GM18502 (cell line): Measurements from ENCODE around the gene CRLF1.

ENCODE experiments used
- ATAC-seq: cut with Tn5 transposase; IDR thresholded peaks from one replicate; pipeline ENCODE4 v1.9.1; 2021; ENCODE audit warnings: mild to moderate bottlenecking; ENCODE audit not compliant: unreplicated experiment, poor library complexity

The CRLF1 gene

GRCh38 chr19:18636969-18637629, 30.5 kb upstream of the CRLF1 start, which contains the start of gene KLHL26:
Gene KLHL26 (plus strand): TSS chr19:18637028. CDS start chr19:18637055, 27 bp downstream.
- no peak for ATAC-seq

GRCh38 chr19:18636183-18636968, 29.8 kb upstream of the CRLF1 start:
- peak; percentile 88 for ATAC-seq

- ATAC-seq = no peak
These were observed 29.2 kb upstream of the CRLF1 start for GRCh38 chr19:18635831-18636182.

GRCh38 chr19:18634612-18635297, 28.2 kb upstream of the CRLF1 start:
- no peak for ATAC-seq

GRCh38 chr19:18633321-18633720, 26.7 kb upstream of the CRLF1 start:
- no peak for ATAC-seq

- ATAC-seq = no peak
These were observed 22.8 kb upstream of the CRLF1 start for GRCh38 chr19:18629166-18630088.

GRCh38 chr19:18626906-18627305, 20.3 kb upstream of the CRLF1 start:
- no peak for ATAC-seq

- no peak for ATAC-seq
These were observed 14.3 kb upstream of the CRLF1 start for GRCh38 chr19:18620902-18621301.

GRCh38 chr19:18620311-18620710, 13.7 kb upstream of the CRLF1 start:
- no peak for ATAC-seq

- no peak for ATAC-seq
These were observed 11.6 kb upstream of the CRLF1 start for GRCh38 chr19:18618236-18618635.

GRCh38 chr19:18617562-18617961, 11.0 kb upstream of the CRLF1 start:
- no peak for ATAC-seq

GRCh38 chr19:18616023-18616422, 9.4 kb upstream of the CRLF1 start:
- ATAC-seq = no peak

- no peak for ATAC-seq
These were observed 7.1 kb upstream of the CRLF1 start for GRCh38 chr19:18613589-18614234.

- no peak for ATAC-seq
These were observed 6.4 kb upstream of the CRLF1 start, which contains the start of gene TMEM59L for GRCh38 chr19:18612772-18613588. Gene TMEM59L (plus strand): TSS chr19:18612870. CDS start chr19:18612959, 89 bp downstream.

- ATAC-seq = no peak
These were observed 5.6 kb upstream of the CRLF1 start for GRCh38 chr19:18612051-18612771.

GRCh38 chr19:18611327-18612050, 4.9 kb upstream of the CRLF1 start:
- ATAC-seq = no peak

- ATAC-seq = no peak
These were observed 4.1 kb upstream of the CRLF1 start for GRCh38 chr19:18610556-18611326.
